Activated T-cell treated with anti-CD3 and anti-CD28 coated beads, Interleukin-2, amount 50 U/mL, for 4 hours (primary cell): ENCODE data around the gene HRAS. TPM values are rescaled to one million over a fixed set of nuclear protein-coding genes. Genes with fewer than 3 reads are reported as not detected.

Experiments
- ATAC-seq, 2 donors: fragments of 200-7000 bp; cut with Tn5 transposase; one replicate each; pipeline ENCODE4 v1.10.0; 2021
- DNase-seq: peaks from one replicate; pipeline ENCODE4 v3.0.0-alpha.2; 2020
- H3K27me3 Mint-ChIP-seq: one replicate; pipeline ENCODE4 v1.8.0; 2021; ENCODE audit warnings: low read depth, mixed read lengths
- H3K36me3 Mint-ChIP-seq: one replicate; pipeline ENCODE4 v1.8.0; 2022; ENCODE audit warnings: mixed read lengths; ENCODE audit not compliant: insufficient read depth
- H3K4me1 Mint-ChIP-seq: one replicate; pipeline ENCODE4 v1.8.0; 2021; ENCODE audit warnings: low read depth, mixed read lengths
- H3K4me3 Mint-ChIP-seq: one replicate; pipeline ENCODE4 v1.8.0; 2021; ENCODE audit warnings: mild to moderate bottlenecking, moderate library complexity, mixed read lengths
- H3K9me3 Mint-ChIP-seq: one replicate; pipeline ENCODE4 v1.8.0; 2021; ENCODE audit warnings: mixed read lengths
- total RNA-seq, 3 donors: library from RNA; stranded (reverse); gene quantifications; one replicate each; pipeline ENCODE4 v1.2.1, GENCODE V29; 2021

The HRAS gene
- total RNA-seq, 3 donors from 2014 or later: 92.2 to 108 (median 95.0) TPM

DNA sequence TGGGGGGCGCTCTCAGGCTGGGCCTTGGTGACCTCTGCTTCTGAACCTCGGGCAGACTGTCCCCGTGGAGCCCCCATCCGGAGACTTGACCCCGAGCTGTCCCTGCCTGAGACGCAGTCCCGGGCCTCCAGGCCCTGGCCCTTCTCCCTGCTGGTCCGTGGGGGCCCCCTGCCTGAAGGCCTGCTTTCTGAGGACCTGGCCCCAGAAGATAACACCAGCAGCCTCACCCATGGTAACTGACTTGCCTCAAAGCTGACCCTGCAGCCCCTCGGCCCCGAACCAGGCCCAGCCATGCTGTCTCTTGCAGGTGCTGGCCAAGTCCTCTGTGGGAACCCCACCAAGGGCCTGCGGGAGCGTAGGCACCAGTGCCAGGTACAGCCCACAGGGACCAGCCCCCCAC, 16.2 kb upstream of the HRAS start:
- H3K9me3 Mint-ChIP-seq: no peaks in the 10 kb centered on the region

DNA sequence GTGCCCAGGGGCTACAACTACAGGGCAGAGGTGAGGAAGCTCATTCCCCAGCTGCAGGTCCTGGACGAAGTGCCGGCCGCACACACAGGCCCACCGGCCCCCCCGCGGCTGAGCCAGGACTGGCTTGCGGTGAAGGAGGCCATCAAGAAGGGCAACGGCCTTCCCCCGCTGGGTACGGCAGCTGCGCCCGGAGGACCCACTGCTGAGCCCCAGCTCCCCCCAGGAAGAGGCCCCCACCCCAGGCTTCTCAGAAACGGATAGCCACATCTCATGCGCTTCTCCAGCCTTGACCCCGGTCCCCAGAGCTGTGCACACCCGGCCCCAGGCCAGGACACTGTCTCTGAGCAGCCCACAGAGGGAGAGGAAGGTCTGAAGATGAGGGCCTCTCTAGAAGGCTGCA, 15.8 kb upstream of the HRAS start:
- DNase-seq (no peak), ATAC-seq (no peak)
- no peak overlapping the region for H3K4me3 Mint-ChIP-seq
- H3K36me3 Mint-ChIP-seq: no peaks in the 10 kb centered on the region
- no peaks in the 10 kb centered on the region for H3K27me3 Mint-ChIP-seq
- no peaks in the 10 kb centered on the region for H3K4me1 Mint-ChIP-seq
- H3K9me3 Mint-ChIP-seq: no peaks in the 10 kb centered on the region

More for the DNA sequence above, 16.2 kb upstream of the HRAS start:
- H3K27me3 Mint-ChIP-seq: no peaks in the 10 kb centered on the region
- DNase-seq (no peak), ATAC-seq (no peak)
- H3K4me3 Mint-ChIP-seq: no peak overlapping the region
- H3K36me3 Mint-ChIP-seq: no peaks in the 10 kb centered on the region
- no peaks in the 10 kb centered on the region for H3K4me1 Mint-ChIP-seq

DNA sequence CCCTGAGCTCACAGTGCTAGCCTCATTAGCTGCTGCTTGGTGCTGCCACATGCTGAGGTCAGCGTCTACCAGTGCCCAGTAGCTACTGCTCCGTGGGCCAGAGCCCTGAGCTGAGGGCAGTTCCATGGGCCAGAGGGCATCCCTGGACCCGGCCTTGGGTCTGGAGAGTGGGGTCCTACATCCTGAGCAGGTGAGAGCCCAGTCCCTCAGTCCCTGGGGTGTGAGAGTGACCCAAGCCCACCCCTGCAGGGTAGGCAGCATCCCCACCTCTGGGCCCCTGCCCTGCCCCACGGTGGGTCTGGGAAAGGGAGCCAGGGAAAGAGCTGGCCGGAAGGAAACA, 15.3 kb upstream of the HRAS start:
- Mint-ChIP-seq H3K4me3 (no peak overlapping the region), H3K36me3 (no peaks in the 10 kb centered on the region), H3K9me3 (no peaks in the 10 kb centered on the region)

DNA sequence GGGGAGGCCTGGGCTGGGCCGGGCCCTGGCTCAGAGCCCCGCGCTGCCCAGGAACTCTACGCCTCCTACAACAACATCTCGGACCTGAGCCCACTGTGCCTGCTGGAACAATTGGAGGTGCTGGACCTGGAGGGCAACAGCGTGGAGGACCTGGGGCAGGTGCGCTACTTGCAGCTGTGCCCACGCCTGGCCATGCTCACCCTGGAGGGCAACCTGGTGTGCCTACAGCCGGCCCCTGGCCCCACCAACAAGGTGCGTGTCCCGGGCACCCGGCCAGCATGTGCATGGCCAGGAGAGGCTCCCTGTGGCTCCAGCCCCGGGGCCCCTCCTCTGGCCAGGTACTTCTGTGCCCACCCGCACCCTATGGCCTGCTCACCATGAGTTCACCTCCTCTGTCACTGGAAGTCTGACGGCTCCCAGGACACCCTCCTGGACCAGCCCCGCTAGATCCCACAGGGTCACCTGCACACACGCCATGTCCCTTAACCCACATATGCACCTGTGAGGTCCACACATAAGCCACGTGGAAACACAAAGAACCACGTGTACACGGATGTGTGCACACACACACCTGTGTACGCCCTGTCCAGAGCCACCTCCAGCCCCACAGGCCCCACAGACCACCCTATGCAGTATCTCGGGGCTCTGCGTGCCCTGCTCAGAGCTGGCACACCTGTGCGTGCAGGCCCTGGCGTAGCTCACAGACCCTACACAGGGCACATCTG, 14.8 kb upstream of the HRAS start:
- H3K4me3 Mint-ChIP-seq: no peak overlapping the region
- no peaks in the 10 kb centered on the region for H3K4me1 Mint-ChIP-seq
- no peaks in the 10 kb centered on the region for H3K9me3 Mint-ChIP-seq
- H3K27me3 Mint-ChIP-seq: no peaks in the 10 kb centered on the region
- DNase-seq (no peak), ATAC-seq (no peak)
- no peaks in the 10 kb centered on the region for H3K36me3 Mint-ChIP-seq

More for the DNA sequence above, 15.3 kb upstream of the HRAS start:
- ATAC-seq (no peak), DNase-seq (no peak)
- Mint-ChIP-seq H3K27me3 (no peaks in the 10 kb centered on the region), H3K4me1 (no peaks in the 10 kb centered on the region)

DNA sequence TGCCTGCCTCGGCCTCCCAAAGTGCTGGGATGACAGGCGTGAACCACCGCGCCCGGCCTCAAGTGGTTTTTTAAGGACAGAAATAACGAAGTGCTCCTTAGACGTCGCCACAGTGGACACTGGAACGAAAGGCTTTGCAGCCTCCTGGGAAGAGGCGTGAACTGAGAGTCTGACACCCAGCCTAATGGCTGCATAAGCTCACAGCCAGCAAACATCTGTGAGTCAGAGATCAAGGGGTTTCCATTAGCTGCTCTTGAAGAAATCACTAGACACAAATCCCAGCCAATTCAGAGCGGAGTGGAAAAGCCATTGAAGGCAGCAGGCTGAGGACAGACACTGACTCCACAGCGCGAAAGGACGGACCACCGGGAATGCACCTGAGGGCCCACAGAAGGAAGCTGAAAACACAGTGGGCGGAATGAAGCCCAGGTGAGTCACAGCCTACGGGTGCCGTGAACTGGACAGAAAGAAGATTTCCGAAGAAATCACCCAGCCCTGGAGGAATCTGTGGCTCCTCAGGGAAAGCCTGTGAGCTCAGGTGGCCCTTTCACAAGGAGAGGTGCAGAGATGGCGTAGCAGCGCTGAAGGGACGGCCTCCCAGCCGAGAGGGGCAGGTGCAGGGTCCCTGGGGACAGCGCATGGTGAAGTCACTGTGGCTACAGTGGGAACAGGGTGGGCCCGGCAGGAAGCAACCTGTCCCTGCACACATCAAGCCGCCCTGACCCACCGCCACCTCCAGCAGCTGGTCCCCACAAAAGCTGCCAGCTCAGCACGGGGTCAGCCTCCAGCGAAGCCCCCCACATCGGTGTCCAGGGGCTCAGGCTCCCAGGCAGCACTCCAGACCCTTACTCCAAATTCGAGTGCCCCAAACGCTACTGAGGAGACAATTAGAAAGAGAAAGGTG, 13.6 kb upstream of the HRAS start:
- ATAC-seq: no peak
- H3K27me3 Mint-ChIP-seq: no peaks in the 10 kb centered on the region
- no peaks in the 10 kb centered on the region for H3K36me3 Mint-ChIP-seq
- H3K4me3 Mint-ChIP-seq: no peak overlapping the region
- no peaks in the 10 kb centered on the region for H3K9me3 Mint-ChIP-seq
- H3K4me1 Mint-ChIP-seq: no peaks in the 10 kb centered on the region
- DNase-seq: no peak

DNA sequence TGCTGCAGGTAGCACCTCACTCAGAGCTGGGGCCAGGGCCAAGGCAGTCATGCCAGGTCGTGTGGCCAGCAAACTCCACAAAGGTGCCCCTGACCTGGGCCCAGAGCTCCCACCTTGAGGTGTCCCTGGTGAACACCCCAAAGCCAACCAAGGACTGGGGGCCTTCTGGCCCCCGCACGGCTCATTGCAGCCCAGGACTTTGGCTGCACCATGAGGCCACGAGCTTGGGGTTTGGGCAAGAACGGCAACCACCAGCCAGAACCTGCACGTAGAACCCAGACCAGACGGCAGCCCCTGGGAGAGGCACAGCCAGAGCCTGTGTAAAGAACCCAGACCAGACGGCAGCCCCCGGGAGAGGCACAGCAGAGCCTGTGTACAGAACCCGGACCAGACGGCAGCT, 9.8 kb upstream of the HRAS start:
- no peaks in the 10 kb centered on the region for H3K27me3 Mint-ChIP-seq
- no peak overlapping the region for H3K4me3 Mint-ChIP-seq
- H3K9me3 Mint-ChIP-seq: no peaks in the 10 kb centered on the region
- ATAC-seq: no peak
- H3K36me3 Mint-ChIP-seq: no peaks in the 10 kb centered on the region
- H3K4me1 Mint-ChIP-seq: no peaks in the 10 kb centered on the region
- no peak for DNase-seq

DNA sequence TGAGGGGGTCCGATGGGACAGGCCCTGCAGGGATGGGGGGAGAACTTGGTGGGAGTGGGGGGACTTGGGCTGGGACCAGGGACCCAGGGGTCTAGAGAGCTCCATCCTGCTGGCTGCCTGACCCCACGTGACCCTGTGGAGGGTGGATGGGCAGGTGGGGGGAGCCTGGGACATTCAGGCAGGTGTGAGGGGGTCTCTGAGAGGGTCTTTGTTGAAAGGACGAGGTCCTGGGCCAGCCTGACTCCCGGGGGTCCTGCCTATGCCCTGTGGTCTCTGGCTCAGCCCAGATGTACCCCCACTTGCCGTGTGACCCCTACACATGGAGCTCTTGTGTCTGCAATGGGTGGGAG, 9.4 kb upstream of the HRAS start:
- DNase-seq (no peak), ATAC-seq (no peak)
- Mint-ChIP-seq H3K36me3 (no peaks in the 10 kb centered on the region), H3K4me3 (no peak overlapping the region), H3K27me3 (no peaks in the 10 kb centered on the region), H3K4me1 (no peaks in the 10 kb centered on the region), H3K9me3 (no peaks in the 10 kb centered on the region)

DNA sequence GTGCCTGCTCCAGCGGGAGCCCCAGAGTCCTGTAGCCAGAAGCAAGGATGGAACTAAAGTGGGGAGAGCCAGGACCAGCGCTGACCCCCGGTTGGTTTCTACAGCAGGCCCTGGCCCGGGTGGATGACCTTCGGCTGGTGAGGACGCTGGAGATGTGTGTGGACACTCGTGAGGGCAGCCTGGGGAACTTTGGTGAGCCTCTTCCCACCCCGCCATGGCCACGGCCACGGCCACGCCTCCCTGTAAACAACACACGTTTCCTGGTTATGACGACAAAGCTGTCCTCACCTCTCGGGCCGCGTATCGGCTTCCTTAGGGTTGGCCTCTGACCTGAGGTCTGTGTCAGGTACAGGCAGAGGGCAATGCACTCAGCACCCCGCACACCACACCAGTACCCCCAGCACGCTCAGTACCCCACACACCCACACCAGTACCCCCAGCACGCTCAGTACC, 6.1 kb upstream of the HRAS start:
- H3K36me3 Mint-ChIP-seq: no peaks in the 10 kb centered on the region
- ATAC-seq (no peak), DNase-seq (no peak)
- H3K4me3 Mint-ChIP-seq: no peak overlapping the region
- H3K4me1 Mint-ChIP-seq: peaks cover 8% of the 10 kb centered on the region
- H3K9me3 Mint-ChIP-seq: no peaks in the 10 kb centered on the region
- no peaks in the 10 kb centered on the region for H3K27me3 Mint-ChIP-seq

DNA sequence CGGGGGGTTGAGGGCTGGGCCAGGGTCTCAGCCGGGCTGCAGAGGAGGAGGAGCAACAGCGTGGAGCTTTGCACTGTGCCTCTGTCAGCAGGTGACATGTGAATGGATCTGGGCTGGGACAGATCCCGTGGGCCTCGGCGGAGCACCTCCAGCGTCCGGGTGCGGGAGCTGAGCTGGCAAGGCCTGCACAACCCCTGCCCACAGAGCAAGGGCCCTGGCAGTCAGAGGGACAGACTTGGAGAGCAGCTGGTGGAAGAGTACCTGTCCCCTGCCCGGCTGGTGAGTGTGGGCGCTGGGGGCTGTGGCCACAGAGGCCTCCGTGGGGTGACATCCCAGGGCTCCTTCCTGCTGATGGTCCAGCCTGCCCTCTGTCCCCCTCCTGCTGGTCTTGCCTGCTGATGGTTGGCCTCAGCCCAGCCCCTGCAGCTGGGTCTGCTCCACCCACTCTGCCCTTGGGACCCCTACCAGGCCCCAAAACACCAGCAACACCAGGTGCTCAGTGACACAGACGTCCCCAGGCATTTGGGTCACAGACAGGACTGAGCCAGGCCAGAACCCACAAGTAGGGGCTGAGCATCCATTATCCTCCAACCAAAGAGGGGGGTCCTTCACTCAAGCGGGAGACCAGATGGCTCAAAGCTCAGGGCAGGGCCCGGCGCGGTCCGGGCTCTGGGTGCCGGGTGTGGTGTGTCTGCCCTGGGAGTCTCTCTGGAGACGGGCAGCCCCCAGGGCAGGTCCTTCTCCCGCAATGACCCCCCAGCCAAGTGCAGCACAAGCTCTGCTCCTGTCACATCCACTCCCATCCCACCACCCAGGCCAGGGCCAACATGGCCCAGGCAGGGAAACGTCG, 5.4 kb upstream of the HRAS start:
- Mint-ChIP-seq H3K27me3 (no peaks in the 10 kb centered on the region), H3K9me3 (no peaks in the 10 kb centered on the region), H3K36me3 (no peaks in the 10 kb centered on the region), H3K4me1 (peaks cover 12% of the 10 kb centered on the region), H3K4me3 (no peak overlapping the region)
- ATAC-seq (no peak), DNase-seq (no peak)

DNA sequence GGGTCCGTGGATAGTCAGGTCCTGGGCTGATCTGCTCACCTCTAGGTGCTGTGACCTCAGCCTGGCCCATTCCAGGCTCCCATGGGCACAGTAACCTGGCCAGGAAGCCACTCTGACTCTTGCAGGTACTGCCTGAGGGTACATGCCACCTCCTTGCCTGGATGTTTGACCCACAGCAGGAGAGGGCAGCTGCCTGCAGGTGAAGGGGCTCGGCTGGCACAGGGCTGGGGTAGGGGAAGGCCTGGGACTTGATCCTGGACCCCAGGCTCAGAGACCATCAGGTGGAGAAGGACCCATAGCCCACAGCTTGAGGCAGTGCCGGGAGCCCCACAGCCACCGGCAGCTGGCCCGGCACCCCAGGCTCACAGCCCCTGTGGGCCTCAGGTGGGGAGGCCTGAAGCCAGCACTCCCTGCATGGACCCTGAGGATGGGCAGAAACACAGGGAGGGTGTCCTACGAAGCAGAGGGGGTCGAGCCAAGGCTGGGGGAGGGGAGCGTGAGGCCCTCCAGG, 4.7 kb upstream of the HRAS start:
- no peaks in the 10 kb centered on the region for H3K27me3 Mint-ChIP-seq
- no peak for DNase-seq
- H3K4me3 Mint-ChIP-seq: no peak overlapping the region
- no peaks in the 10 kb centered on the region for H3K36me3 Mint-ChIP-seq
- no peaks in the 10 kb centered on the region for H3K9me3 Mint-ChIP-seq
- peaks cover 12% of the 10 kb centered on the region for H3K4me1 Mint-ChIP-seq
- no peak for ATAC-seq

DNA sequence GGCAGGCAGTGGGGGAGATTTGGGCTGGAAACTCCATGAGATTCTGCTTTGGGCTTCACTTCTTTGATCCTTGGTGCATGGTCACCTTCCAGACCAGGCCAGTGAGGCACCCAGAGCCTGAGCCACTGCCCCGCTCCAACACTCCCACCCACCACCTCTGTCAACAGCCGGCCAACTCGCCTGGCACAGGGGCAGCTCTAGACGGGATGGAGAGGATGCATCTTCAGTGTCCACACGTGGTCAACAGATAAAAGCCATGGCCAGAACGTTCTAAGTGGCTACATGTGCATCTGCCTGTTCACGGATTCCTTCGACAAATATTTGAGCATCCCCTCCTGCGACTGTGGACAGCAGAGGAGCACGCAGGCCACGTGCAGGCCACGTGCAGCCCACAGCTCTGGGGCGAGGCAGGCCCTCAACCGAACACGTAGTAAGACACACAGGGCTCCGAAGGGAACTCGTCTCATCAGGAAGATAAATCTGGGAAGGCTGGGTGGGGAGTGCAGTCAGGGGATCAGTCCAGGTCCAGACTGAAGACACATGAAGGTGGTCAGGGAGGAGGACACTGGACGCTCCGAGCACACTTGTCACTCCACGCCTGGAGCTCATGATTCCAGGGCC, 3.2 kb upstream of the HRAS start:
- Mint-ChIP-seq H3K4me3 (no peak overlapping the region), H3K4me1 (peaks cover 20% of the 10 kb centered on the region), H3K36me3 (no peaks in the 10 kb centered on the region), H3K27me3 (no peaks in the 10 kb centered on the region), H3K9me3 (no peaks in the 10 kb centered on the region)
- DNase-seq (no peak), ATAC-seq (no peak)

DNA sequence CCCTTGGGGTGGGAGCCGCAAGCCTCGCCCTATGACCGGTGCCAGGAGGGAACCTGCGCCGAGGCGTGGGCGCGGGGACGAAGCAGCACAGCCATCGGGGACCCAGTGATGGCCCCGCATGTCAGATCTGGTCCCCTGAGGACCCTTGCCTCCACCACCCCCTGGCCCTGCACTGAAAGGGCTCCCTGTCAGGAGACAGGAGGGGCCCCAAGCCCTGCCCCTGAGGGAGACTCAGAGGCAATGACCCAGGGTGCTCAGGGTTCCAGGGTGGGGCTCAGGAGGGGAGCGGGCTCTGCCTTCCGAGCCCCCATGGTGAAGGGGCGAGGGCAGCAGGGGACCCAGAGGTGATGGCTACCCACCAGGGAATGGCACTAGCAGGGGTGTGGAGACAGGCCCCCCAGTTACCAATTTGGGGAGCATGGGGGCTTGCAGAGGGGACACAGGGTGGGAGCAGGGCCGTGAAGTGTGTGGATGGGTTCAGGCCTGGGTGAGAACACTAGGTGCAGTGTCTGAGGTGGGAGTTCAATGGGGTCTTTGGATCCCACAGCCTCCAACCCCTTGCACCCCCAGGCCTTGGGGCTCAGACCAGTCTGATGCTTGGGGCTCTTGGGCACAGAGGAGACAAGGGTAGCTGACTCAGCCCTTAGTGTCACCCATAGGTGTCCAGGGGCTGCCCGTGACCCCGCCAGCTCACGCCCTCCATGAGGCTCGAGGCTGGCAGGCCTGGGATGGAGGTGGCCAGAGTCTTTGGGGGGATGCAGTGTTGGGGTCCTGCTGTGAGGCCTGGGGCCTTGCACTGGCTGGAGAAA, 2.5 kb upstream of the HRAS start:
- DNase-seq (no peak), ATAC-seq (no peak)
- no peaks in the 10 kb centered on the region for H3K9me3 Mint-ChIP-seq
- no peaks in the 10 kb centered on the region for H3K27me3 Mint-ChIP-seq
- no peaks in the 10 kb centered on the region for H3K36me3 Mint-ChIP-seq
- peak overlapping the region; percentile 90 for H3K4me3 Mint-ChIP-seq
- H3K4me1 Mint-ChIP-seq: peaks cover 20% of the 10 kb centered on the region

DNA sequence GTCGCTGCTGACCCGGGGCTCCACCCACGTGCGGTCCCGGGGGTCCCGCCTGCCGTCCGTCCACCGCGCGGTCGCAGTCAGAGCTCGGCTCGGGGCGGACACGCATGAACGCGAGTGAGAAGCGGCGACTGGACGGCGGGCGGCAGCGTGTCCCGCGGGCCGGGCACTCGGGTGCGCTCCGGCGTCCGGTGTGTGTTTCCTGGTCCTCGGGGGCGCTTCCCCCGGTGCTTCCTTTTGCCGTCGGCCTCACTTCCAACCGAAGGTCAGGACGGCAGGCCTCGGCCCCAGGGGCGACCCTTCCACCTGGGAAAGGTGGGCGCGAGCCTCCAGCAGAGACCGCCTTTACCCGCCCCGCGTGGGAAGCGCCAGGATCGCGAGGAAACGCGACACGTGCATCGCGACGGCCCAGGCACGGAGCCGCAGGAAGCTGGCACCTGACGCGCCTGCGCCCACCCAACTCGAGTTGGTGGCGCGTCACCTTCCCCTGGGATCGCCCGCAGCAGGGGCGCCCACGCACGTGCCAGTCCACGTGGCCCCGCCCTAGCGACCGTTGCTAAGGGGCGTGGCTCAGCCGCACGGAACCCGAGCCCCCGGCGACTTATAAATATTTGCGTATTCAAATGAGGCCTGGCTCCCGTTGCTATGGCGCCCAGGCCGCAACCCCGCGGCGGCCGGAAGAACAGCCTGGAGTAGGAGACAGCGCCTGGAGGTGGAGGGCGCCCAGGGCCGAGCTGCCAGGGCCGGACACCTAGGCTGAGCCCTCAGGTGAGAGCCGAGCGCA, 1.7 kb upstream of the HRAS start, which contains the start of gene LRRC56:
Gene LRRC56, plus strand, starts transcription at position 687 of the 781 bp plus-strand sequence. CDS start 3,158 bp downstream, outside the sequence.
- ATAC-seq (peak; percentile 16 to 29), DNase-seq (peak; percentile 92)
- no peaks in the 10 kb centered on the region for H3K9me3 Mint-ChIP-seq
- H3K36me3 Mint-ChIP-seq: peaks cover under 1% of the 10 kb centered on the region
- peaks cover 20% of the 10 kb centered on the region for H3K4me1 Mint-ChIP-seq
- H3K4me3 Mint-ChIP-seq: peak within 1 kb of the TSS; percentile 90
- no peaks in the 10 kb centered on the region for H3K27me3 Mint-ChIP-seq
